Measurements from ENCODE around the gene MED25. TPM values are rescaled to one million over a fixed set of nuclear protein-coding genes. Genes with fewer than 3 reads are reported as not detected.

Gene MED25
- total and polyA plus RNA-seq, 2 donors: 16.7 to 42.9 TPM

DNA sequence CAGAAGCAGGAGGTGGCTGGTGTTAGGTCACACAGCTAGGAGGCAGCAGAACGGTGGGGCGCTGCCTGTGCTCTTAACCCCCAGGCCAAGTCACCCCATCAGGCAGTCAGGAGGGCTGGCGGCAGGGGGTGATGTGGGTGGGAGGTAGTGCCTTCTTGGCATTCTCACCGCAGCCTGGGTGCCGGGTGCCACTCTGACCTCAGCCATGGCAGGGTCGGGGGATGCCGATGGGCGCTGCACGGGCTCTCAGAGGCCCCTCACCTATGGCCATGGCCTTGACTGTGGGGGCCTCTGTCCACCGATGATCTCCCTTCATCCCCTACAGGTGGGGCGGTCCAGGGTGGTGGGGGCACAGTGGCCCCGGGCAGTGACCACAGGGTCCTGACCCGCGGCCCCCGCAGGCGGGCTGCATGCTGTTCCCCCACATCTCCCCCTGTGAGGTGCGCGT lies 38.5 kb downstream of the MED25 start:
- Histone ChIP-seq H3K27ac (ENCODE audit: low read depth) (no peak overlapping the region), H3K4me3 (ENCODE audit: low read depth, low read length) (no peak overlapping the region), H3K4me1 (ENCODE audit: insufficient read depth) (no peaks in the 10 kb centered on the region), H3K36me3 (ENCODE audit: insufficient read depth) (peaks cover 3% of the 10 kb centered on the region)
- WGBS: 89% methylated on average over 18 of the region's 18 CpGs
- DNase-seq (ENCODE audit: extremely low spot score): no peak

DNA sequence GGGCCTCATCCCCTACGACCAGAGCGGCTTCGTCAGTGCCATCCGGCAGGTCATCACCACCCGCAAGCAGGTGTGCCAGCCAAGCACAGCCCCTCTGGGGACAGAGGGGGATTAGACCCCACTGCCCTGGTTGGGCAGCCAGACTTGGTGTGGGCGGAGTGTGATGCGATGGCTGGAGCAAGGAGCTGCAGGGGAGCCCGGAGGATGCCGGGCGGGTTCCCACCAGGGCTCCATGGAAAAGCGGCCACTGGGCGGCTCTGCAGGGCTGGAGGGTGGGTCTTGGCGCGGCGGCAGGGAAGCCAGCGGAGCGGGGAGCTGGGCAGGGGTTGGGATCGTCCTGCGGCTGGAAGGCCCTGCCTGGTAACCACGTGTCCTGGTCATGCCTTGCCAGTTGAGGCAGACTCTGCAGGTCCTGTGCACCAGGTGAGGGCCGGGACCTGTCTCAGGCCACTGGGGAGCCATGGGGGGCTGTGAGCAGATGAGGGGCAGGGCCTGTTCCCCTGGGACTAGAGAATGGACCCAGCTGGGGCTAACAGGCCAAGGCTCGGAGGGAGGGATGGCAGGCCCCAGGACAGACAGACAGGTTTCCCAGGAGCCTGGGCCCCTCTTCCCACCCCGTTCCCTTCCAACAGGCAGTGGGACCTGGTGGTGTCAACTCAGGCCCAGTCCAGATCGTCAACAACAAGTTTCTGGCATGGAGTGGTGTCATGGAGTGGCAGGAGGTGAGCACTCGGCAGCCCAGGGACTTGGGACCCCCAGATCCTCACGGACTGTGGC lies 39.2 kb downstream of the MED25 start:
- Histone ChIP-seq H3K4me1 (ENCODE audit: insufficient read depth) (no peaks in the 10 kb centered on the region), H3K27ac (ENCODE audit: low read depth) (no peak overlapping the region), H3K36me3 (ENCODE audit: insufficient read depth) (peaks cover 3% of the 10 kb centered on the region), H3K4me3 (ENCODE audit: low read depth, low read length) (no peak overlapping the region)
- WGBS: 89% methylated on average over 26 of the region's 26 CpGs
- DNase-seq (ENCODE audit: extremely low spot score): no peak

DNA sequence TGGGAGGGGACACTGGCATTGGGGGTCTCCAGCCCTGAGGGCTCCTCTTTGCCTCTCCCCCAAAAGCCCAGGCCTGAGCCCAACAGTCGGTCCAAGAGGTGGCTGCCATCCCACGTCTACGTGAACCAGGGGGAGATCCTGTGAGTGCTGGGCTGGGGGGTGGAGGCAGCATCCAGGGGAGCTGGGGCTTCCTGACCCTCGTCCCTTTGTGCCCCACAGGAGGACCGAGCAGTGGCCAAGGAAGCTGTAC lies 39.7 kb downstream of the MED25 start:
- Histone ChIP-seq H3K36me3 (ENCODE audit: insufficient read depth) (peaks cover 3% of the 10 kb centered on the region), H3K4me1 (ENCODE audit: insufficient read depth) (no peaks in the 10 kb centered on the region), H3K4me3 (ENCODE audit: low read depth, low read length) (no peak overlapping the region), H3K27ac (ENCODE audit: low read depth) (no peak overlapping the region)
- no peak for DNase-seq (ENCODE audit: extremely low spot score)
- 77% methylated on average over 5 of the region's 5 CpGs for WGBS

DNA sequence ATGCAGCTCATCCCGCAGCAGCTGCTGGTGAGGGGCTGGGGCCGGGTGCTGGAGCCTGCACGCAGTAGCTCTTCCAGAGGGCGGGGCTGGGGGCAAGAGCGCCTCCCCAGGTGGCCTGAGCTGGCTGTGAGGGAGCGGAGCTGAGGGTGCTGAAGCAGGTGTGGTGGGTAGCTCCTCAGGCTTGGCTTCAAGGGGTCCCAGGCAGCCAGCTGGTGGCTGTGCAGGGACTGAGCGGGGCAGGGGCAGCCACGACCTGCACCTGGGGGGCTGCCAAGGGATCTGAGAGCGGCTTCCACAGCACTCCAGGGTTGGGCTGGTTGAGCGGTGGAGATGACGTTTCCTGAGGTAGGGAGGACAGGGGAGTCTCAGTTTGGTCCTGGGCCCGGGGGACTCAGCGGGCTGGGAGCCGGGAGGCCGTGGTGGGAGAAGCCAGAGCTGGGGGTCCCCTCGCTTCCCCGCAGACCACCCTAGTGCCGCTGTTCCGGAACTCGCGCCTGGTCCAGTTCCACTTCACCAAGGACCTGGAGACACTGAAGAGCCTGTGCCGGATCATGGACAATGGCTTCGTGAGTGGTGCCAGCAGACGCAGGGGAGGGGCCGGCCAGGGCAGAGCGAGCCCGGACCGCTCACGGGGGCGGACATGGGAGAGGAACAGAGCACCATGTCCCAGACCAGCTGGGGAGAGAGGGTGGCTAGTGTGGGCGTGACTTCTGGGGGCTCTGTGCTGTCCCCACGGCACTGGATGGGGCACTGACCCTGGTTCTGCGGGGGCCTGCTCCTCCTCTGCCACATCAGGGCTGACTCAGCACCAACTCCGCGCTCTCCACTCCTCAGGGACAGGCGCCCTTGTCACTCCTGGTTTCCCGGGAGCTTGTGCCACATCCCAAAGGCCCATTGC lies 40.2 kb downstream of the MED25 start:
- no peak for DNase-seq (ENCODE audit: extremely low spot score)
- Histone ChIP-seq H3K4me3 (ENCODE audit: low read depth, low read length) (no peak overlapping the region), H3K36me3 (ENCODE audit: insufficient read depth) (peaks cover 3% of the 10 kb centered on the region), H3K4me1 (ENCODE audit: insufficient read depth) (no peaks in the 10 kb centered on the region), H3K27ac (ENCODE audit: low read depth) (no peak overlapping the region)
- 86% methylated on average over 37 of the region's 37 CpGs for WGBS

DNA sequence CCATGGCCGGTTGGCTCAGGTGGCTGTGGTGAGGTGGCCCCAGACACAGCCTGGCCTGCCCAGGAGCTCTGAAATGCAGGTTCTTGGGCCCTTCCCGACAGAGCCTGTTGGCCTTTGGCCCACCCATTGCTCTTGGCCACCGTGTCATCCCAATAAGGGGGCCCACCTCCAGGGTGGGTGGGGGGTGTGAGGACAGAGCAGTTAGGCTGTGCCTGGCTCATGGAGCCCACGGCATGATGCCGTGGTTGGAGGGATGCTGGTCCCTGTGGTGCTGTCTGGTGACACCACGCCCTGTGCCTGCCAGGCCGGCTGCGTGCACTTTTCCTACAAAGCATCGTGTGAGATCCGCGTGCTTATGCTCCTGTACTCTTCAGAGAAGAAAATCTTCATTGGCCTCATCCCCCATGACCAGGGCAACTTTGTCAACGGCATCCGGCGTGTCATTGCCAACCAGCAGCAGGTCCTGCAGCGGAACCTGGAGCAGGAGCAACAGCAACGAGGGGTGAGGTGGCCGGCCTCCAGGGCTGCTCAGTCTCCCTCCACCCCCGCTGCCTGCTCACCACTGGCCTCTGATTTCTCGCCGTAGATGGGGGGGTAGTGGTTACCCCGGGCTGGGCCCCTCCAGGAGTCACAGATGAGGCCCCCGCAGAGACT lies 41.7 kb downstream of the MED25 start:
- no peak for DNase-seq (ENCODE audit: extremely low spot score)
- H3K36me3 ChIP-seq (ENCODE audit: insufficient read depth): peaks cover 3% of the 10 kb centered on the region
- no peak overlapping the region for H3K27ac ChIP-seq (ENCODE audit: low read depth)
- H3K4me1 ChIP-seq (ENCODE audit: insufficient read depth): no peaks in the 10 kb centered on the region
- WGBS: 83% methylated on average over 22 of the region's 22 CpGs
- H3K4me3 ChIP-seq (ENCODE audit: low read depth, low read length): no peak overlapping the region

DNA sequence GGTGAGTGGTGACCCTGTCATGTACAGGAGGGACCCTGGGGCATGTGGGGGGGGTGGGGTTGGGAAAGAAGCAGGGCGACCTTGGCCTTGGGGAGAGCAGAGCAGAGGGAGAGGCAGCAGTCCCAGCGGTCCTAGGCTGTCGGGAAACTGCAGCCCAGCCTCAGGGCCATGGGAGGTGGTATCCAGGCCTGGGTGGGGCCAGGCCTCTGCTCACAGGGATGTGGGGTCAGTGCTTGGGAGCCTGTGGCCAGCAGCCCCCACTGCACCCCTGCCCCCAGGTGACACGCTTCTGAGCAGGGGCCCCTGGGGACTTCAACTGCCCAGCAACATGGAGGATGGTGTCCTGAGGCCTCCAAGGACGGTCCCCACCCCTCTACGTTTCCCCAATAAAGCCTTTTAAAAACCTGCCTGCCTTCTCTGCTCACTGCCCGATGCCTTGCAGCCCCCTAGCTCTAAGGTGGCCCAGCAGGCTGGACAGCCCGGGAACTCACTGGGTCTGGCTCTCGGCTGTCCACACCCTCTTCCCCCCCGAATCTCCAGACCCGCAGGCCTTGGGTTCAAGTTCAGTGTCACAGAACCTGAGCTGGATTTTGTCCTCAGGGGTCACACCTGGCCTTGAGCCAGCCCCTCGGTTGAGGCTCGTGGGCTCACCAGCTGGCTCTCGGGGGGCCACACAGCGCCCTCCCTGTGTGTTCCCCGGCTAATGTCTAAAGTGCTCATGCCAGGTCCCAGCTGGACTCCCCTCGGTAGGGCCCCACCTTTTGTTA lies 42.4 kb downstream of the MED25 start:
- DNase-seq (ENCODE audit: extremely low spot score): no peak
- Histone ChIP-seq H3K36me3 (ENCODE audit: insufficient read depth) (peaks cover 3% of the 10 kb centered on the region), H3K4me1 (ENCODE audit: insufficient read depth) (no peaks in the 10 kb centered on the region), H3K4me3 (ENCODE audit: low read depth, low read length) (no peak overlapping the region), H3K27ac (ENCODE audit: low read depth) (no peak overlapping the region)
- WGBS: 65% methylated on average over 17 of the region's 17 CpGs

DNA sequence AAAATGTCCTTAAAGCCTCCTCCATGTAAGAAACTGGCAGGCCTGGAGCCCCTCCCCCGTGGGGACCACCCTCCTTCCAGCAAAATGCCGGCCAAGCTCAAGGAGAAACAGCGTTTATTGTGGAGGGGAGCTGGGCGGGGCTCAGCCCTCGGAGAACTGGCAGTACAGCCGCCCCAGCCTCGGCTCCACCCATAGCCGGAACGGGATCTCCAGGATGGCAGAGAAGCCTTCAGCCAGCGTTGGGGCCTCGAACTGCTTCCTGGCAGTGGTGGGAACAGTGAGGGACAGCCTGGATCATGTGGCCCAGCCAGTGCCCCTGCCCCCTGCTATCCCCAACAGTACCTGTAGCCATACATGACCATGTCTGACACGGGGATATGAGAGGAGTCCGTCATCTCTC lies 43.0 kb downstream of the MED25 start:
- H3K27ac ChIP-seq (ENCODE audit: low read depth): no peak overlapping the region
- peaks cover 3% of the 10 kb centered on the region for H3K36me3 ChIP-seq (ENCODE audit: insufficient read depth)
- no peaks in the 10 kb centered on the region for H3K4me1 ChIP-seq (ENCODE audit: insufficient read depth)
- H3K4me3 ChIP-seq (ENCODE audit: low read depth, low read length): no peak overlapping the region
- no peak for DNase-seq (ENCODE audit: extremely low spot score)
- WGBS: 32% methylated on average over 13 of the region's 13 CpGs

DNA sequence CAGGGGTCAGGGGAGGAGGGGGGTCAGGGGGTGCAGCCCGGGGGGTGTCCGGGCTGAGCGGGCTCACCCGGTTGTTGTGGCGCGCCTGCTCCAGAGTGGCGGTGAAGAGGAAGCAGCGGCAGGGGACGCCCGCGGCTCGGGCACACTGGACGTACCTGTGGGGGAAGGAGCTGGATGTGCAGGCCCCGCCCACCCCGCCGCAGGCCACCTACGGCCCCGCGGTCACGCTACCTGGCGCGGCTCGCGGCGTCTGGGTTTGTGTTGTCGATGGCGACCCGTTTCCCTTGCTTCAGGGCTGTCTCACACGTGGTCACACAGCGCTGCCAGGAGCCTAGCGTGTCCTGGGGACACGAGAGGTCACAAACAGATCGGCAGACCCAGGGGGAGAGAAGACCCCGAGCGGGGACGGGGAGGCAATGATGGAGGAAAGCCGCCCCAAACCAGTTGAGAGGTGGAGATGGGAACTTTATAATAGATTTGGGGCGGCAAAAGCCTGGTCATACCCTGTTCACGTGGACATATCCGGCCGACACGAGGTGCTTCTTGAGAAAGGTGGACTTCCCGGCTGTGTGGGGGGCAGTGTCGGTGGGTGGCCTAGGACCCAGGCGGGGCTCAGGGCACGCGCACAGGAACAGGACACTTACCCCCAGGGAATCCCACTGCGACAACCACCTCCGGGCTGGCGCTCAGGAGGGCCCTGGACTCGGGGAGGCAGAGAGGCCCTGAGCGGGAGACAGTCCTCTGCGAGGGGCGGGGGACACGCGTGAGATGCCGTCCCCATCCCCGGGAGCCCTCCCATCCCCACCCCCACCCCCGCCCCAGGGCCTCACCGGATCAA lies 43.7 kb downstream of the MED25 start:
- Histone ChIP-seq H3K36me3 (ENCODE audit: insufficient read depth) (peaks cover 3% of the 10 kb centered on the region), H3K4me3 (ENCODE audit: low read depth, low read length) (no peak overlapping the region), H3K27ac (ENCODE audit: low read depth) (no peak overlapping the region), H3K4me1 (ENCODE audit: insufficient read depth) (no peaks in the 10 kb centered on the region)
- 84% methylated on average over 60 of the region's 60 CpGs for WGBS
- no peak for DNase-seq (ENCODE audit: extremely low spot score)

DNA sequence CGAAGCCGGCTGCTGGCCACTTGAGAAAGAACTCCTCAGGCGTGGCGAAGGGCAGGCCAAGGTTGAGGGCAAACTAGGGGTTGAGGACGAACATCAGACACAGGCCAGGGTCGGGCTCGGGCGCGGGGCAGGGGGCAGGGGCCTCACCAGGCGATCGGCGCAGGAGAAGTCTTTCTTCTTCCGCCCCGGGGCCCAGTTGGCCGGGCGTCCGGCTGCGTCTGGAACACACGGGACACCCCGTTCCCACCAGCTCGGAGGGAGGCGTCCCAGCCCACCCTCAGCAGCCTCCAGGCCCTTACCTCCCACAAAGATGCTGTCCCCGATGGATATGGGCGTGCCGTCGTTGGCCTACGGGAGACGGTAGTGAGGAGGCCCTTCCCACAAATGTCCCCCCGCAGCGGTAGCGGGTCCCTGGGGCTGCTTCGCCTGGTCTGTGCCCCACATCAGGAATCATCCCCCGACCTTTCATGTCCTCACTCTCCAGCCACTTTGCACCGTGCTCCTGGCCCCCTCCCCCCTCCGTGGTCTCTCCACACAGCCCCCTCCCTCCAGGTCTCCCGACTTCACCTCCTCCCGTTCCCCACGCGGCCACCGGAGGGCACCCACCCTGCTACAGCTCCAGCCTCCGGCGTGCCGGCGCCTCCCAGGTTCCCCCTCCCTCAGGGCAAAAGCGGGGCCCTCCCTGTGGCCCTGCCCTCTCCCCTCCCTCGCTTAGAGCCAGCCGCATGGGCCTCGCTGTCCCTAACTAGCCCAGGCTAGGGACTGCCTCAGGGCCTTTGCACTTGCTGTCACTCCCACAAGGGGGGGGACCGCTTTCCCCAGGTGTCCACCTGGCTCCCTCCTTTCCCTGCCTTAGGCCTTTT lies 44.5 kb downstream of the MED25 start:
- Histone ChIP-seq H3K27ac (ENCODE audit: low read depth) (no peak overlapping the region), H3K36me3 (ENCODE audit: insufficient read depth) (peaks cover 3% of the 10 kb centered on the region), H3K4me3 (ENCODE audit: low read depth, low read length) (no peak overlapping the region), H3K4me1 (ENCODE audit: insufficient read depth) (no peaks in the 10 kb centered on the region)
- no peak for DNase-seq (ENCODE audit: extremely low spot score)
- 78% methylated on average over 49 of the region's 49 CpGs for WGBS

DNA sequence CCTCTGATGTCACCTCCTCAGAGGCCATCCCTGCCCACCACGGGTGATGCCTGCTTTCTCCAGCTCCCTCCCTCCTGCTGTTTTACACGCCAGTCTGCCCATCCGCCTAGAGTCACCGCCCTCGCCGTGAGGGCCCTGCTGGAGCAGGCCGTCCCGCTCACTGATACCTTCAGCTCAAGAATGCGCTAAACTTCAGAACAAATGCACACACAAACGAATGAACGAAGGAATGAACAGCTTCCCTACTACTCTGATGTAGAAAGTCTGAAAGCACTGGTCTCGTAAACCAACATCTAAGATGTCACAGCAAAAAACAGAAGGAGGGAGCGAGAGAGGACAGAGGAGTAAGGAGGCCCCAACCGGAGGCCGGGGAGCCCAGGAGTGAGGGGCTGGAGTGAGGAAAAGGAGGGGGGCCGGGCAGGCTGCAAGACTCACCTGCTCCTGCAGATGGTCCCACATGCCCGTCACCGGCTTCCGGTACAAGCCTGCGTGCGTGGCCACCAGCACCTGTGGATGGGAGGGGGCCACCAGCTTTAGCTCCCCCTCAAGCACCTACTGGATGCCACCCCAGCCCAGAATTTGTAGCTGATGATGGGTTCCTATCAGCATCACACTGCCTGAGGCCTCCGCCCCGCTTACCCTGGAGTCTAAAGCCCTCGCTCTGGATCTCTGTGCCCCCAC lies 45.3 kb downstream of the MED25 start:
- no peak for DNase-seq (ENCODE audit: extremely low spot score)
- WGBS: 92% methylated on average over 24 of the region's 24 CpGs
- H3K36me3 ChIP-seq (ENCODE audit: insufficient read depth): peaks cover 3% of the 10 kb centered on the region
- no peak overlapping the region for H3K4me3 ChIP-seq (ENCODE audit: low read depth, low read length)
- H3K27ac ChIP-seq (ENCODE audit: low read depth): no peak overlapping the region
- no peaks in the 10 kb centered on the region for H3K4me1 ChIP-seq (ENCODE audit: insufficient read depth)

DNA sequence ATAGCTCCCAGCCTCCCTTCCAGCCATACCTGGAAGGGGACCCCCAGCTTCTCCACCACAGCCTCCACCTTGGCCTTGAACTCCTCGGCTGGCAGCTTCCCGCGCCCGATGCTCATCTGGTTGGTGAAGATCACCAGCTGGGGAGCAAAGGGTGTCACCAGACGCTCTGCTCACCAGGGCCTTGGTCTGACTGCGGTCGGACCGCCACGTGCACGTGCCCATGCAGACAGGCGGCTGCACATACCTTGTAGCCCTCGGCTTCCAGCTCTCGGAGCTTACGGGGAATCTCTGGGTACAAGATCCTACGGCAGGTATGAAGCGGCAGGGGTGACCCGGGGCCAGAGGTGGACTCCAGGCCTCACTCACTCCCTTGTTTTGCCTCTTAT lies 45.8 kb downstream of the MED25 start:
- H3K4me1 ChIP-seq (ENCODE audit: insufficient read depth): no peaks in the 10 kb centered on the region
- DNase-seq (ENCODE audit: extremely low spot score): no peak
- H3K36me3 ChIP-seq (ENCODE audit: insufficient read depth): peaks cover 3% of the 10 kb centered on the region
- WGBS: 89% methylated on average over 17 of the region's 17 CpGs
- no peak overlapping the region for H3K27ac ChIP-seq (ENCODE audit: low read depth)
- H3K4me3 ChIP-seq (ENCODE audit: low read depth, low read length): no peak overlapping the region

DNA sequence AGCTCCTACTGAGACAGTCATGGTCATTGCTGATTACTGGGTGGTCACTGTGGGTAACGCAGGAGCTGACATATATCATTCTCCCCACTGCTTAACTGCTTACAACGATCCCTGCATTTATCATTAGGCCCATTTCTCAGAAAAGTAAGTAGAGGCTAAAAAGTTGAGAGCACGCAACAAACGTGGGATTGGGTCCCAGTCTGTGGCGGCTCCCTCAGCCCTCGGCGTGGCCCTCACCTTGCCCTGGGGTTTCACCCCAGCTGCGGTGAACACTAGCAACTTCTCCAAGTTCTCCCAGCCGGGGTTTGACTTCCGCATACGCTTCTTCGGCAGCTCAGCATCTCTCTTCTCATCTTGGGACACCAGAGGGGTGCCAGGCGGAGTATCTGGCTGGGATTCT lies 46.8 kb downstream of the MED25 start:
- Histone ChIP-seq H3K4me1 (ENCODE audit: insufficient read depth) (no peaks in the 10 kb centered on the region), H3K4me3 (ENCODE audit: low read depth, low read length) (no peak overlapping the region), H3K27ac (ENCODE audit: low read depth) (no peak overlapping the region), H3K36me3 (ENCODE audit: insufficient read depth) (peaks cover 3% of the 10 kb centered on the region)
- DNase-seq (ENCODE audit: extremely low spot score): no peak
- WGBS: 89% methylated on average over 13 of the region's 13 CpGs
